C4-2B (cell line): ENCODE data around the gene STC2.

Experiments
- CTCF ChIP-seq: fragments of 450-650 bp; conservative IDR thresholded peaks from 2 replicates; pipeline ENCODE4 v1.5.1; 2017; ENCODE audit warnings: mild to moderate bottlenecking
- ZFX ChIP-seq: fragments of 450-650 bp; IDR thresholded peaks from 2 replicates; pipeline ENCODE4 v1.6.1; 2017

DNA sequence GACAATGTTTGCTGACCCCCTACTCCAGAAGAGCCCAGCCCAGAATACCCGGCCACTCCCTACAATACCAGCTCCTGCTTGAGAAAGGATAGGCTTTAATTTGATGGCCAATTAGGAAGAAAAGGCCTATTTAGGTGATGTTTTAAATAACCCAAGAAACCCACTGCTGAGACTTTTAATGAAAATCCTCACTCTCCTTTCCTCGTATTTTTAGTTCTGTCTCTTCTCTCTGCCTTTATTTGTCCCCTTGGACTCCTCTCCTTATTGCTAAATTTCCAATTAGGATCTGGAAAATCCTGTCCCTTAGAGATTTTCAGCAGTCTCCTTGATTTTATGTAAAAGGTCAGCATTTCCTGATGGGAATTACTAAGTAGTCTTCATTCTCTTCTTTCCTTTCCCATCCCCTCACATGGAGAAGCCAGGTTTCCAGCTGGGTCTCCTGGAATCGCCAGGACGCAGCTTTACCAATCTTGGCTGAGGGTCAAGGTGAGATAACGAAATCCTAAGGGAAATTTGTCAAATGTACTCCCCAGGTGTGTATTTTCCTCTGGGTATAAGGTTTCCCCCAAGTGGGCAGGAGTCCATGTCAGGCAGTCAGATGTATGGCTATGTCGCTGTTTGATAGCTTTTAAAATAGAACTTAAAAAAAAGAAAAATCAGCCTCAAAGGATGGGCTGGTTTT, 11.7 kb downstream of the STC2 start:
- TF ChIP-seq CTCF (no peak), ZFX (no peak)
